HCT116 (cell line): ENCODE data around the gene GABRP.

ENCODE experiments used
- CTCF ChIP-seq, 3 experiments: fragments of 200-600 bp in 1 of 3; sonication (generic) in 1 of 3; IDR thresholded peaks in 2 of 3; conservative IDR thresholded peaks in 1 of 3; 2 replicates each; pipeline ENCODE4 v1.5.1; 2012 to 2017; ENCODE audit warnings: low read depth in 2 of 3, low read length in 2 of 3, antibody characterized with exemption in 1 of 3, borderline replicate concordance in 1 of 3, control low read depth in 1 of 3, mild to moderate bottlenecking in 1 of 3, mixed read lengths in 1 of 3, mixed run types in 1 of 3, moderate library complexity in 1 of 3; ENCODE audit not compliant: insufficient read depth in 1 of 3
- JUND ChIP-seq: IDR thresholded peaks from 2 replicates; pipeline ENCODE4 v1.6.1; 2012
- POLR2A ChIP-seq: IDR thresholded peaks from 2 replicates; pipeline ENCODE4 v1.7.0; 2011; ENCODE audit warnings: borderline replicate concordance; ENCODE audit not compliant: insufficient read depth, insufficient read length; ENCODE audit errors: extremely low read depth
- RAD21 ChIP-seq: IDR thresholded peaks from 2 replicates; pipeline ENCODE4 v1.6.1; 2012; ENCODE audit warnings: low read depth, mild to moderate bottlenecking
- REST ChIP-seq: IDR thresholded peaks from 2 replicates; pipeline ENCODE4 v1.6.1; 2012; ENCODE audit warnings: low read depth
- SIN3A ChIP-seq: IDR thresholded peaks from 2 replicates; pipeline ENCODE4 v1.6.1; 2012; ENCODE audit warnings: low read depth
- YY1 ChIP-seq: IDR thresholded peaks from 2 replicates; pipeline ENCODE4 v1.6.1; 2011; ENCODE audit warnings: low read length, low read depth, moderate library complexity, mild to moderate bottlenecking; ENCODE audit not compliant: insufficient replicate concordance; ENCODE audit errors: extremely low read depth
- ZBTB33 ChIP-seq: IDR thresholded peaks from 2 replicates; pipeline ENCODE4 v1.6.1; 2011; ENCODE audit warnings: mild to moderate bottlenecking, low read length, moderate library complexity; ENCODE audit not compliant: insufficient replicate concordance; ENCODE audit errors: extremely low read depth

GRCh38 chr5:170750791-170751190, 32.7 kb upstream of the GABRP start:
- TF ChIP-seq SIN3A (no peak), JUND (no peak), POLR2A (no peak), RAD21 (no peak), YY1 (no peak), REST (no peak), ZBTB33 (no peak), CTCF (IDR thresholded peaks at IDR 0.05 in 2 of 3, conservative IDR thresholded peaks at IDR 0.05 in 1 of 3; ENCODE audit: borderline replicate concordance in 1 of 3, insufficient read depth in 1 of 3, low read depth in 2 of 3, low read length in 2 of 3) (no peak)
